ENCODE measurements around the gene MDC1.

Gene MDC1

DNA sequence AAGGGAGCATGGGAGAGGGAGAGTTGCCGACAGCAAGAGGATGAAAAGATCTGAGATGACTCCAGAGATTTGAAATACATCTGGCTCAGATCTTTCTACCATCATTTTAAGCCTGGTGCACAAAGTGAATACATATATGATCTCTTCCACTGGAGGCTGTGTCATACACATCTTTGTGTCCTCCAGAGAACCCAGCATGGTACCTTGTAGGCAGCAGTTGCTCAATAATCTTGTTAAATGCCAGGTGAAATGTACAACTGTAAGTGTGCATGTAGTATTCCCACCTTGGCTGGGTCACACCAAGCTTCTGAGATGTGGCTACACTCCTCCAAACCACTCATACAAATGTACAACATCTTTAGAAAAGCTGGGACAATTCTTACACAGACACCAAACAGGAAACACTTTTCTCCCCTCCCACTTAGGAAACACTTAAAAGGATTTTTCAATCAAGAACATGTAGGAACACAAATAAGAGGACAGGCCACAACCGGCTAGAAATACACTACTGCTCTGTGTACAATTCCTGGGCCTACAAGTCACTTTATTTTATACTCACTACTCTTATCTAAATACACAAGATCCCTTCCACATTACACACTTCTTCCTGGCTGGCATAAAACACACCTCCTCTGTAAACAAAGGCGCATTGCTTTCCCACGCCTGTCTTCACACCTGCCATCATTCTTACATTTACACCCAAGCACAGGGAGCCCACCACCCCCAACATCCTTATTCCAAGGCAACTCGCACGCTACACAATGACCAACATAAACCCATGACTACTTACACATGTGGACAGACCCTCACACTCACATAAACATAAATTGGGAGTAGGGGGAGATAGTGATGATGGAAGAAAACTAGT is 31.1 kb upstream of the MDC1 start:
- no peak for DNase-seq

DNA sequence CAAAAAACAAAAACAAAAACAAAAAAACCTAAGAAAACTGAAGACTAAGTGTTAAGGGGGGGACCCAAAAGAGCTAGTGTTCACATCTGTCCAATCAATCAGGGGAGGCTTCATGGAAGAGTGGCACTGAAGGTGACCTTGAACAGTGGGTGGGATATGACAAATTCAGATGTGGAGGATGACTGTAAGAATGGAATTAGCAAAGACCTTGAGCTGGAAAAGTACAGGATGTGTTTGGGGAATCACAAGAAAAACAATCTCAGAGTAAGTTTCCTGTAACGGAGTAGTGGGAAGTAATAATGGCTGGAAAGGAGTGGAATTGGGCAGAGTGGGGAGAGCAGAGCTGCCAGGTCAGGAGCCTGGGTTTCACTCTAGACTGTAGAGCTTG is 30.2 kb upstream of the MDC1 start:
- DNase-seq: no peak

DNA sequence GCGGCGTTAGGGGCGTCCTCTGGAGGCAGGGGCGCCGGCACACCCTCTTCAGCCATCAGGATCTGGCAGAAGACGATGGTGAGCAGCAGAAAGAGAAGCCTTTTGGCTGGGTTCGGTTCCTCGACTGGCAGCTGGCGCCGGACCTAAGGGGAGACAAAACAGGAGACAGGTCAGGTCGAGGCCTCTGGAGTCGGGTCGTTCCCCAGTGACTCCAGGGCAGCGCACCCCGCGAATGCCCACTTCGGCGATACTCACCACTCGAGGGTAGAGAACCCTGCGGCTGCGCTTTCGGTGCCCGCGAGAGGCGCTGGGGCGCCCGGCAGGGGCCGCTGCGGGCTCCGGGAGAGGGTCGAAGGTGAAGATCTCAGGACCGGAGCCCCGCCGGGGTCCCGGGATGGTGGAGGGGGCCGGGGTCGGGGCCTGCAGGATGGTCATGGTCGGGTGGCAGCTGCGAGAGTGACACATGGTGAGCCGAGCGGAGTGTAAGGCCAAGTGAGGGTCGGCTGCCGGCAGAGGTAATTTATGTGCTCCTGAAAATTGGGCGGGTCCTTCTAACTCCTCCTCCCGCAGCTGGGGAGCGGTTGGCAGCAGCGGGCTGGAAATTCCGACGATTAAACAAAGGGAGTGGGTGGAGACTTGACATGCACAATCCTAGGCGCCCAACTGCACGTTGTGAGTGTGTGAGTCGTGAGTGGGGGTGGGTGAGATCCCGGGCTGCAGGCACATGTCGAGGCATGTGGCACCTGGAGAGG is 27.1 kb upstream of the MDC1 start, which contains the start of gene IER3:
IER3 (minus strand) TSS at position 494 of the 752 bp plus-strand sequence; CDS start at position 465, 29 bp downstream.
- DNase-seq: peak; percentile 86

DNA sequence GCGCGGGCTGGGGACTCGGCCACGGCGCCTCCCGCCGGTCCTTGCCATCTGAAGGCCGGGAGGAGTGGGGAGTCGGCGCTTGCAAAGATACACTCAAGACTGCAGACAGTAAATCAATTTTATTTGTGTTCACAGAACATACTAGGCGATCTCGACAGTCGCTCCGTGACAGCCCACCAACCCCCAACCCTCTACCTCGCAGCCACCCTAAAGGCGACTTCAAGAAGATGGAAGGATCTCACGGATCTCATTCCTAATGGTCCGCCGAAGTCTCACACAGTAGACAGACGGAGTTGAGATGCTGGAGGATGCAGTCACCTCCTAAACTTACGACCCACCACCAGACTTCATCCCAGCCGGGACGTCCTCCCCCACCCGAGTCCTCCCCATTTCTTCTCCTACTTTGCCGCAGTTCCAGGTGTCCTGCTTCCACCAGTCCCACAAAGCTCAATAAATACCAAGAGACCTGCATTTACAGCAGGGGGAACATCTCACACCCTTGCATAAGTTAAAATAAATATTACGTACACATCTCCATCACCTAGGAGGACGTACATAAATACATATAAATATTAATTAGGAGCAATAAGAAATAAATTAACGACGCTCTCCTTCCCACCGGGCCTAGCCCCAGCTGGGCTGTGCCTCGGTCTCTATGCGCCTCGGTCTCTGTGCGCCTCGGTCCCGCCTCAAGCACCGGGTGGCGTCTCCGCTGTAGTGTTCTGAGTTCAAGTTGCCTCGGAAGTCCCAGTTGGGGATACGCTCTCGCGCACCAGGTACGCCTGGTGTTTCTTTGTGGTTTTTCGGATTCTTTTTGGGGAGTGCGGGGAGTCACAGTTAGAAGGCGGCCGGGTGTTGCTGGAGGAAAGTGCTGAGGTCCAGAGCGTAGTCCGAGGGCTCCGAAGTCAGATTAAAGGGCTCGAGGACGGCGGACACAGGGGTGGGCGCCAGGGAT is 26.3 kb upstream of the MDC1 start:
- DNase-seq: peak; percentile 42

DNA sequence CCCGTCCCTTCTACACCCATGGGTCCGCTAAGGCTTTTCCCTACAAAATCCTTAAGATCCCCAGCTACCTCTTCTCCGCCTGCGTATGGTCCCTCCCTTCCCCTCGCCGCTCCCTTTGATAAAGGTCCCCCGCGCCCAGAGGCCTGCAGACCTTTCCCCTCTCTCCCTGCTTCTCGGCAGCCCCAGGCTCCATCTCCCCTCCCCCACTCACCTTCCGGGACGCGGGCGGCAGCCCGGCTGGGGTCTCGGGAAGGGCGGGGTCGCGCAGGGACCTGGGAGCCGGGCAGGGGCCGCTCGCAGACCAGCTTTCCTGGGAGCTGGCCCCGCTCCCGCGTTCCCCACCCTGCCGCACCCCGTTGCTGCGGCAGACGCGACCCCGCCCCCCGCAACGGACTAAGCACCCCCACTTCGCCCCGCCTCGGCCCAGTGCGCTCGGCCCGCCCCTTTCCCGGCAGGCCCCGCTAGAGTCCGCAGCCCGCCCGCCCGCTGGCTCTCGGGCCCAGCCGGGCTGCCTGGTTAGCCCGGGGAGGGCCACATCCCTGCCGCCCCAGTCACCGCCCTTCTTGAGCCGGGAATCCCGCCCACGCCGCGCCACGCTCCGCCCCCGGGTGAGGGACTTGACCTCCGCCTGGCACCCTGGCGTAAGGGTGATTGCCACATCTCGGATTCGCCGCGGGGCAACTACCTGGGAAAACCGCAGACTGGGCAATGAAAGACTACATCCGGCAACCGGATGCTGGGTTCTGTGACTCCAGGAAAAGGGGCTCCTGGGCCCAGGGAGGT is 25.4 kb upstream of the MDC1 start, which contains the start of gene FLOT1:
FLOT1 (minus strand) TSS at position 372 of the 783 bp plus-strand sequence. CDS start 498 bp downstream, outside the sequence.
- peak; percentile 94 for DNase-seq

DNA sequence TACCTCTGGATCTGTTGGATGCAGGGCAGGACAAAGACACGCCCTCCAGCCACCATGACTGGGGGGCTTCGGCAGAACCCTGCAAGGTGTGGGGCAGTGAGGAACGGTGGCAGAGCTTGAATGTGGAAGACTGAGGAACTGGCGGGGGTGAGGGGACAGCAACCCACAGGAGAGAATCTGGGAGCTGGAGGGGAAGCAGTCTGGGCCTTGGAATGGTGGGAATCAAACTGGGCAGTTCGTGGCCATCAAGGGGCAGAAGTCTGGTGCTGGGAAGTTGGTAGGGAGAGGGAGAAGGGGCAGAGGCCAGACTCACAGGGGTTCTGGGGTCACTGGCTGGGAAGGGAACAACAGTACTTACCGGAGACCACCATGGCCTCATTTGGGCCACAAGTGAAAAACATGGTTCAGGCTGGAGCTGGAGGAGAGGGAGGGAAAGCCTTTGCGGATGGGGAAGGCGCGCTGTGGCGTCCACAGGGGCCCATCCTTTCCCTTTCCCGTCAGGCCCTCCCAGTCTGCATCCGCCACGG is 24.8 kb upstream of the MDC1 start:
- no peak for DNase-seq

DNA sequence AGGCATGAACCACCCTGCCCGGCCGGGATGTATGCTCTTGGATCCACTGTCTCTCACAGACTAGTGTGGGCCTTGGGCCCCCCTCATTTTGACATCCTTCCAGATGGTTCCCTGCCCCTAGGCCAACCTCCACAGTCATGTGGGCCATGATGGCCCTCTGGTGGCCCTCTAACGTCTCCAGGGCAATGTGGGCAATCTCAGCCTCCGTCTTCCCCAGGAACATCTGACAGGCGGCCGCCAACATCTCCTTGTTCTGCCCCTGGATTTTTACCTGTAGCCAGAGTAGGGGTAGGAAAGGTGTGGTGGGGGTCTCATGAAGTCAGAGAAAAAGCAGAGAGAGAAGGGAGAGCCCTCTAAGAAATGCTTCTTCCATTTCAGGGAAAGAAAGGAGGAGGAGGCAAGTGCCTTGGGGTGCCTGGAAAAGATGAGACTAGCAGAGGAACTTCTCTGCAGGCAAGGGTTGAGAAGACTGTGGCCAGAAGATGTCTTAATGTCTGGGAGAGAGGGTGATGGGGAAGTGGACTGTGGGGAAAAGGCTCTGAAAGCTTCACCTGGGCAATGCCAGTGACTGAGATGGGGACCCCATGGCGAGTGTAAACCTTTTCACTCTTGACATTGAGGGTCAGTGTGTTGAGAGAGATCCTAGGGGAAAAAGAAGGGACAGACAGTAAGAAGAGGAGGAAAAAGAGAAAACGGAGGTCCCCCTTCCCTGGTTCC is 24.1 kb upstream of the MDC1 start:
- DNase-seq: no peak

DNA sequence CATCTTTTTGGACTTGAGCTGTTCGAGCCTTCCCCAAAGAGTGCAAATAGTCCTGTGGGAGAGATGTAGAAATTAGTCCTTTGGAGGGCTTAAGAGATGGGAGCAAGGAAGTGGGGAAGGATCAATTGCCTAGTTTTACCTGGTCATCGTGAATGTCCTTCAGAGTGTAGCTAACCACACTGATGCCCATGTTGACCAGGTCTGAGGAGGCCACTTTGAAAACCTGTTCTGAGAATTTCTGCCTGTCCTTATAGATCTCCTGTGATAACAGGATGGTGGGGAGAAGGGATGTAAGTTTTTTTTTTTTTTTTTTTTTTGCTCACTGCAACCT is 23.4 kb upstream of the MDC1 start:
- no peak for DNase-seq

DNA sequence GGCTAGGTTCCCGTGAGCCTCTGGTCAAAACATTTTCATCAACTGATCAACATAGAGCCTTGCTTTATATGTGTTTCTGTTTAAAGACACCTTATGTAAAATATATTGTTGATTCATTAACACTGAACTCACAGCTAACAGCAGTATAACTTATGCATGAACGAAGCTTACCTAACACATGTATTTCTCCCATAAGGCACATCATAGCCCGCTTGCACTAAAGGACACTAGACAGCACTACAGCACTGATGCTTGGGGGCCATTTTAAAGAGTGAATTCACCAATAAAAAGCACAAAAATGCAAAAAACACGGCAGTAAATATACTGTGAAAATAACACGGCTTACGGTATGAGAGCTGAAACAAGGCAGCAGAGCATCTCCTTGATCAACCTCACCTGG is 21.5 kb upstream of the MDC1 start:
- DNase-seq: no peak

DNA sequence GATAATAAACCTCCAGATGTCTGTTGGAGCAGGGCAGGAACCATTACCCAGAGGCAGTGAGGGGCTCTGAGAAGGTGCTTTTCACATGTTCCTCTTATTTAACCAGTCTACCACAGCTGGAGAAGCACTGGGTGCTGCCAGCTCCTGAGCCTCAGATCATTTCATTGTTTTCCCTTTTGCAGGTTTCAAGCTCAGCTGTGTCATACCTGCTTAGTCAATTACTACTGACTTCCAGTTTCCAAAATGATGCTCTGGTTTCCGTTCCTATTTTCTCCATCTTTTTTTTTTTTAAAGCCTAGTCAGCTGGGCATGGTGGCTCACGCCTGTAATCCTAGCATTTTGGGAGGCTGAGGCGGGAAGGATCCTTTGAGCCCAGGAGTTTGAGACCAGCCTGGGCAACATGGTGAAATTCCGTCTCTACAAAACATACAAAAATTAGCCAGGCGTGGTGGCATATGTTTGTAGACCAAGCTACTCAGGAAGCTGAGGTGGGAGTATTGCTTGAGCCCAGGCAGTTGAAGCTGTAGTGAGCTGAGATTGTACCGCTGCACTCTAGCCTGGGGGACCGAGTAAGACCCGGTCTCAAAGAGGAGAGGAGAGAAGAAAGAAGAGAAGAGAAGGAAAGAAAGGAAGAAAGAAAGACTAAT is 18.7 kb upstream of the MDC1 start:
- no peak for DNase-seq

DNA sequence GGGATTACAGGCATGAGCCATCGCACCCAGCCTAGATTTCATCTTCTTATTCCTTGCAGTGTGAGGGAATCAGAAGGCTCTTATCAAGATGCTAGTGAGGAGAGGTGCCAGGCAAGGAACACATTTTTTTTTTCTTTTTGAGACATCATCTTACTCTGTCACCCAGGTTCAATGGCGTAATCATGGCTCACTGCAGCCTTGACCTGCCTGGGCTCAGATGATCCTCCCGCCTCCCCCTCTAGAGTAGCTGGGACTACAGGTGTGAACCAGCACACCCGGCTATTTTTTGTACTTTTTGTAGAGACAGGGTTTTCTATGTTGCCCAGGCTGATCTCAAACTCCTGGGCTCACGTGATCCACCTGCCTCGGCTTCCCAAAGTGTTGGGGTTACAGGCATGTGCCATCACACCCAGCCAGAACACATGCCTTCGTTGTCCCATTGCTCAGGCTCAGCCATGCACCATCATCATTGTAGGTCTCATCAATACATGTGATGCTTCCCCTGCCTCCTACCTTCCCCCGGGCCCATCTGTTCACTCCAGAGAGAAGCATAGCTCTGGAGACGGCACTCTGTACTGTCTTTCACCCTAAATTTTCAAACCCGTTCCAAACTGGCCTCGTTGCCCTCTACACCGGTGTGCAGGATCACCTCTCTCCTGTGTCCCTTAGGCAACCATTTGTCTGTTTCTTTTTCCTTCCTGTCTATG is 15.3 kb upstream of the MDC1 start:
- no peak for DNase-seq

DNA sequence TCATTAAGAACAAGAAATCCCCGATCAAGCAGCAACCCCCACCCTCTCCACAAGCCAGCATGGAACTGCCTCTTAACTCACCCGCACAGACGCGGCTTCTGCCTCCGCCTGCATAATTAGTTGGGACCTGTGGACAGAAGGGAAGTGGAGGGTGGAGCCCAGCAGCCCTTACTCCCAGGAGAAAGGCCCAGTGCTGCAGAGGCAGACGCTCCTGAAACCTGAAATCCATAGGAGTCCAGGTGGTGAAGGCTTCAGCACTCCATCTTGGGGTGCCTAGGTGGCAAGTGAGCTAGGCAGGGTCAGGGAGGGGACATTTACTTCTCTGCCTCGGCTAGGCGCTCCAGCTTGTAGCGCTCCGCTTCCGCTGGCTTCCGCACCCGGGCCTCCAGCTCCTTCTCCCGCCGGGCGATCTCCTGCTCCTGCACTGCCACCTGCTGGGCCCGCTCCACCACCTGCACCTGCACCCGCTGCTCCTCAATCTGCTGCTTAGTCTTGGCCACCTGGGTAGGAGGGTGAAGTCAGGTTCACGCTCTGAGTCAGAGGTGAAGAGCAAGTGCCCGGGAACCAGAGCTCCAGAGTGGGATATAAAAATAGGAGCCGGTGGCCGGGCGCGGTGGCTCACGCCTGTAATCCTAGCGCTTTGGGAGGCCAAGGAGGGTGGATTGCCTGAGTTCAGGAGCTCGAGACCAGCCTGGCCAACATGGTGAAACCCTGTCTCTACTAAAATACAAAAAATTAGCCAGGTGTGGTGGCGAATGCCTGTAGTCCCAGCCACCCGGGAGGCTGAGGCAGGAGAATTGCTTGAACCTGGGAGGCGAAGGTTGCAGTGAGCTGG is 13.7 kb upstream of the MDC1 start:
- DNase-seq: peak; percentile 87

DNA sequence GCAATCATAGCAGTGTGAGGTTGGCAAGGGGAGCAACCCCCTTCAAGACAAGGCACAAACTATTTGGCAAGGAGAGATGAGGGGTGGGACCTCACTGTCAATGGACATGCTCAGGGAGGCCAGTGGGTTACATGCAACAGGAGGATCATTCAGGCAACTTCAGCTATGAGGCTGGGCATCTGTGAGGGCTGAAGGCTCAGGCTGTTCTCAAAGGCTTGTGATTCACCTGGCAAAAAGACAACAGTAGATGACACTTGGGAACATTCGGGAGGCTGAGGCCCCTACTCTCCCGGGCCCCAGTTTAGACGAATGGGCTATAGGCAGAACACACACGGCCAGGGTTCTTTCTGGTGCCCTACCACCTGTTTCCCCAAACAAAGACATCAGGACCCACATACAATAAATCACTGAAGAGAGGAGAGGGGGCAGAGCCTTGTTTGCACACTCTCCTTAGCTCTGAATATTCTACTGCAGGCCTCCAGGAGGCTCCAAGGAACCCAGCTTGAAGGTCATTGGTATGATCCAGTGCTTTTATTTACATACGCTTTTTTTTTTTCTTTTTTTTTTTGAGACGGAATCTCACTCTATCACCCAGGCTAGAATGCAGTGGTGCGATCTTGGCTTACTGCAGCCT is 11.0 kb upstream of the MDC1 start:
- DNase-seq: no peak

DNA sequence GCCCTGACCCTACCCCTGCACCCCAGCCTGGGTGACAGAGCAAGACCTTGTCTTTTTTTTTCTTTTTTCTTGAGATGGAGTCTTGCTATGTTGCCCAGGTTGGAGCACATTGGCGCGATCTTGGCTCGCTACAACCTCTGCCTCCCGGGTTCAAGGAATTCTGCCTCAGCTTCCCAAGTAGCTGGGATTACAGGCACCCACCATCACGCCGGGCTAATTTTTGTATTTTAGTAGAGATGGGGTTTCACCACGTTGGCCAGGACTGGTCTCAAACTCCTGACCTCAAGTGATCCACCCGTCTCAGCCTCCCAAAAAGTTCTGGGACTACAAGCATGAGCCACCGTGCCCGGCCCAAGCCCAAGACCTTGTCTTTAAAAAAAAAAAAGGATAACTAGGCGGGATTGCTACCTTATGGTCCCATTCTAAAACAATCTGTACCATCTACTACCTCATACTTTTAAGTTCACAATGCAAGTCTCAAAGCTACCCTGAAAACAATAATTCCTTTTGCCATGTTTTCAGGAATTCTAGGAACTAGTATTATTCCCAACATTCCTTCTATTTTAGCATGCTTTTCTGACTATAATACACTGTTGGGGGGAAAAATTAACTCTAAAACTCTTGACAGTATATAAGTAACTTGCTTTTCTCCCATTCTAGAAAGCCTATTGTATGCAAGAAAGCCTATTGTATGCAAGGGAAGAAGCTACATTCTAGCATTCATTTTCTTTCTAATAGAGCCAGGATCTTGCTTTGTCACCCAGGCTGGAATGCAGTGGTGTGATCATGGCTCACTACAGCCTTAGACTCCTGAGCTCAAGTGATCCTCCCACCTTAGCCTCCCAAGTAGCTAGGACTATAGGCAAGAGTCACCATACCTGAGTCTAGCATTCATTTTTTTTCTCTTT is 9.7 kb upstream of the MDC1 start:
- DNase-seq: no peak

DNA sequence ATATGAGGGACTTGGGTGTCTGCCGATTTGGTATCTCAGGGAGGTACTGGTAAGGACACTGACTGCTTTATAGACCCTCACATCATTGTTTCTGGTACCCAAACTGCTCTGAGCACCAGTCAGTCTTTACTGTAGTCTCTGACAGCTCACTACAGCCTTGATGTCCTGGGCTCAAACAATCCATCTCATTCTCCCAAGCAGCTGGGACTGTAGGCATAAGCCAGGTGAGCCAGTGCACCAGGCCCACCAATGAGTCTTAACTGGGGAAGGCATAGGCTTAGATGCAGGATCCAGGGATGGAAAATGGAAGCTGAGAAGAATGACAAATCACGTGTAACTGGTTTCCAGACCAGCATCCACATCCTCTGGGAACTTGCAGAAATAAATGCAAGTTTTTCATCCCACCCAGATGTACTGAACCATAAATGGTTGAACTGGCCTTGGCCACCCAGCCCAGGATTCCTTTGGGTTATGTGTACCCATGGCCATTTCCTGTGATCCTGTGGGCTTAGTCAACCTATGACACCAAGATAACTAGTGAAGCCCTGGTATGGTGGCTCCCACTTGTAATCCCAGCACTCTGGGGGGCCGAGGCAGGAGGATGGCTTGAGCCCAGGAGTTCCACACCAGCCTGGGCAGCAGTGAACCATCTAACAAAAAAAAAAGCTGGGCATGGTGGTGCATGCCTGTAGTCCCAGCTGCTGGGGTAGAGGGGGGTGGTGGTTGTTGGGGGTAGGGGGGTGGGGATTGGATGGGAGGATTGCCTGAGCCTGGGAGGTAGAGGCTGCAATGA is 8.8 kb upstream of the MDC1 start:
- DNase-seq: no peak

DNA sequence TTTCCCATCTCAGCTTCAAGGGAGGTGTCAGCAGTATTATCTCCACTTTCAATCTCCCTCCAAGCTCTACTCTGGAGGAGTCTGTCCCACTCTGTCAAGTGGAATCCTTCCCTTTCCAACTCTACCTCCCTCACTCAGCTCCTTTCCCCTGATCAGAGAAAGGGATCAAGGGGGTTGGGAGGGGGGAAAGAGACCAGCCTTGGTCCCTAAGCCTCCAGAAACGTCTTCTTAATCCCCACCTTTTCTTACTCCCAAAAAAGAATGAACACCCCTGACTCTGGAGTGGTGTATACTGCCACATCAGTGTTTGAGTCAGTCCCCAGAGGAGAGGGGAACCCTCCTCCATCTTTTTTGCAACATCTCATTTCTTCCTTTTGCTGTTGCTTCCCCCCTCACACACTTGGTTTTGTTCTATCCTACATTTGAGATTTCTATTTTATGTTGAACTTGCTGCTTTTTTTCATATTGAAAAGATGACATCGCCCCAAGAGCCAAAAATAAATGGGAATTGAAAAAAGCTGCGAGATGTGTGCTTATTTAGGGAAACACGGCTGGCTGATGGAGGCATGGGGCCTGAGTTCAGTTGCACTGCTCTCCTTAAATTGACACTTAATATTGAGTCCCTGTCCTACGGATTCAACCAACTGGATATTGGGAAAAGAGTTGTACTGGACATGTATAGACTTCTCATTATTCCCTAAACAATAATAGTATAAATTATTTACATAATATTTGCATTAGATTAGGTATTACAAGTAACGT is 8.0 kb upstream of the MDC1 start:
- no peak for DNase-seq

Measured in CD4-positive, alpha-beta T cell treated with Interleukin-21 for 1 hour (primary cell).